Measurements from ENCODE around the gene RSRC2. TPM values are rescaled to one million over a fixed set of nuclear protein-coding genes. Genes with fewer than 3 reads are reported as not detected.
"Not testable (repeated sequence)": the region's sequence is repeated elsewhere in the genome, so short reads cannot be mapped to it uniquely, and the experiment has no call there.

Gene RSRC2, protein sequence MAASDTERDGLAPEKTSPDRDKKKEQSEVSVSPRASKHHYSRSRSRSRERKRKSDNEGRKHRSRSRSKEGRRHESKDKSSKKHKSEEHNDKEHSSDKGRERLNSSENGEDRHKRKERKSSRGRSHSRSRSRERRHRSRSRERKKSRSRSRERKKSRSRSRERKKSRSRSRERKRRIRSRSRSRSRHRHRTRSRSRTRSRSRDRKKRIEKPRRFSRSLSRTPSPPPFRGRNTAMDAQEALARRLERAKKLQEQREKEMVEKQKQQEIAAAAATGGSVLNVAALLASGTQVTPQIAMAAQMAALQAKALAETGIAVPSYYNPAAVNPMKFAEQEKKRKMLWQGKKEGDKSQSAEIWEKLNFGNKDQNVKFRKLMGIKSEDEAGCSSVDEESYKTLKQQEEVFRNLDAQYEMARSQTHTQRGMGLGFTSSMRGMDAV
- total RNA-seq = 10 to 100 TPM; 57.3 to 72.5 (median 60.4) TPM
- long read RNA-seq, donor 1, transcript RSRC2-201 (10 exons, 3,520 nt) = major isoform, 32 of 99 reads
- long read RNA-seq, donor 1, transcript RSRC2-204 (11 exons, 1,956 nt) = minor isoform, 5 of 99 reads
- long read RNA-seq, donor 1, partial matches to known transcripts = 5 of 99 reads
- long read RNA-seq, donor 1, other reads (novel, unspliced or antisense) = 56 of 99 reads
- long read RNA-seq, donor 2, partial matches to known transcripts = 28 of 35 reads
- long read RNA-seq, donor 2, other reads (novel, unspliced or antisense) = 7 of 35 reads

GRCh38 chr12:122526683-122527477 lies at the start of gene RSRC2, which contains the start of gene KNTC1:
TSS of gene RSRC2 (minus strand) at chr12:122526936. CDS start at chr12:122526853, 83 bp downstream.
TSS of gene KNTC1 (plus strand) at chr12:122527249. CDS start at chr12:122530064, 2,815 bp downstream.
- DNase-seq (peak; percentile 94 to 100 (median 97)), ATAC-seq (peak; percentile 95)
- Histone ChIP-seq H3K9me3 (no peaks in the 10 kb centered on the region), H3K36me3 (ENCODE audit: low read depth) (peaks cover 4% of the 10 kb centered on the region), H3K4me3 (peak within 1 kb of the TSS; percentile 61), H3K4me1 (ENCODE audit: low read depth) (peaks cover 38% of the 10 kb centered on the region)
- TF ChIP-seq CTCF (IDR thresholded peaks at IDR 0.05) = no peak
- intact Hi-C loops (cut with DNase I, micrococcal nuclease) = no loop called here

DNA sequence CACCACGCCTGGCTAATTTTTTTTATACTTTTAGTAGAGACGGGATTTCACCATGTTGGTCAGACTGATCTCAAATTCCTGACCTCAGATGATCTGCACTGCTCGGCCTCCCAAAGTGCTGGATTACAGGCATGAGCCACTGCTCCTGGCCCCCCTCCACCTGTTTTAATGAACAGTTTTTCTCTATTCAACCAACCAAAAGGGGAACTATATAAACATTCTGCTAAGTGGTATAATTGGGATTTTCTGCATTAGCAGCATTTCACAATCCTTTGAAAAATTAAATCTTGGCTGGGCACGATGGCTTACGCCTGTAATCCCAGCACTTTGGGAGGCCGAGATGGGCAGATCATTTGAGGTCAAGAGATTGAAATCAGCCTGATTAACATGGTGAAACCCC lies 45.1 kb upstream of the RSRC2 start:
- Histone ChIP-seq H3K36me3 (ENCODE audit: low read depth) (no peaks in the 10 kb centered on the region), H3K4me3 (no peak overlapping the region), H3K9me3 (no peaks in the 10 kb centered on the region), H3K4me1 (ENCODE audit: low read depth) (no peaks in the 10 kb centered on the region)
- no peak for TF ChIP-seq CTCF (IDR thresholded peaks at IDR 0.05)
- DNase-seq (no peak), ATAC-seq (no peak)
- intact Hi-C loops (cut with DNase I, micrococcal nuclease) = no loop called here

GRCh38 chr12:122570006-122570405 lies 43.3 kb upstream of the RSRC2 start:
- H3K4me1 ChIP-seq (ENCODE audit: low read depth); H3K36me3 ChIP-seq (ENCODE audit: low read depth); DNase-seq; ATAC-seq; H3K9me3 ChIP-seq; intact Hi-C loops (cut with DNase I, micrococcal nuclease); H3K4me3 ChIP-seq: not testable (repeated sequence)

GRCh38 chr12:122569288-122569687 lies 42.6 kb upstream of the RSRC2 start:
- no peak for TF ChIP-seq CTCF (IDR thresholded peaks at IDR 0.05)
- ATAC-seq (no peak), DNase-seq (no peak)
- Histone ChIP-seq H3K9me3 (no peaks in the 10 kb centered on the region), H3K36me3 (ENCODE audit: low read depth) (no peaks in the 10 kb centered on the region), H3K4me1 (ENCODE audit: low read depth) (no peaks in the 10 kb centered on the region), H3K4me3 (no peak overlapping the region)
- intact Hi-C loops (cut with DNase I, micrococcal nuclease) = no loop called here

DNA sequence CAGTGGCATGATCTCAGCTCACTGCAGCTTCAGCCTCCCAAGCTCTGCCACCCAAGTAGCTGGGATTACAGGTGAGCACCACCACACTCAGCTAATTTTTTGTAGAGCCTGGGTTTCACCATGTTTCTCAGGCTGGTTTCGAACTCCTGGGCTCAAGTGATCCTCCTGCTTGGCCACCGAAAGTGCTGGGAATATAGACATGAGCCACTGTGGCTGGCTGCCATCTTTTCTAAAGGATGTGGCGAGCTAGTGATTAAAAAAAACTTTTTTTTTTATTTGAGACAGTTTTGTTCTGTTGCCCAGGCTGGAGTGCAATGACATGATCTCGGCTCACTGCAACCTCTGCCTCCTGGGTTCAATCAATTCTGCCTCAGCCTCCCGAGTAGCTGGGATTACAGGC lies 40.1 kb upstream of the RSRC2 start:
- H3K9me3 ChIP-seq; ATAC-seq; H3K36me3 ChIP-seq (ENCODE audit: low read depth); DNase-seq; intact Hi-C loops (cut with DNase I, micrococcal nuclease); H3K4me3 ChIP-seq; H3K4me1 ChIP-seq (ENCODE audit: low read depth): not testable (repeated sequence)

DNA sequence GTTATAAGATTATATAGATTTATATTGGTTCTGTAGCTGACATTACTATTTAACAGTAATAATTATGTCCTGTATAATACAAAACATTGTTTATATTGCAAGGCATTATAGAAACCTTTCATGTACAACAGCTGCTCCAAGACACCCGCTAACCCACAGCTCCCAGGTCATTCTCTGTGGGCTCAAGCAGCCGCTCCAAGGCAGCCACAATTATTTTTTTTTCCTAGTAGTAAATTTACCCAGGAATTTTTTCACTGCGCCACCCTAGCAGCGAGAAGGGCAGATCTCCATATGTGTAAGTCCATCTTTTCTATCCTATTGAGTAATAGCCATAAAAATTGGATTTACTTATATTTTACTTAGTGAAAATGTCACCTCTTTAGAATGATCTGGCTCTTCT lies 36.6 kb upstream of the RSRC2 start:
- ATAC-seq (no peak), DNase-seq (no peak)
- H3K36me3 ChIP-seq (ENCODE audit: low read depth) = no peaks in the 10 kb centered on the region
- H3K9me3 ChIP-seq = no peaks in the 10 kb centered on the region
- H3K4me3 ChIP-seq = no peak overlapping the region
- no peaks in the 10 kb centered on the region for H3K4me1 ChIP-seq (ENCODE audit: low read depth)
- TF ChIP-seq CTCF (IDR thresholded peaks at IDR 0.05) = no peak
- intact Hi-C loops (cut with DNase I, micrococcal nuclease) = no loop called here

All from mucosa of descending colon (tissue), 3 donors.